ENCODE data around the gene FDX1. TPM values are rescaled to one million over a fixed set of nuclear protein-coding genes. Genes with fewer than 3 reads are reported as not detected.

Gene FDX1
- total RNA-seq, 1 experiment from 2014 or later: 29.9 TPM

DNA sequence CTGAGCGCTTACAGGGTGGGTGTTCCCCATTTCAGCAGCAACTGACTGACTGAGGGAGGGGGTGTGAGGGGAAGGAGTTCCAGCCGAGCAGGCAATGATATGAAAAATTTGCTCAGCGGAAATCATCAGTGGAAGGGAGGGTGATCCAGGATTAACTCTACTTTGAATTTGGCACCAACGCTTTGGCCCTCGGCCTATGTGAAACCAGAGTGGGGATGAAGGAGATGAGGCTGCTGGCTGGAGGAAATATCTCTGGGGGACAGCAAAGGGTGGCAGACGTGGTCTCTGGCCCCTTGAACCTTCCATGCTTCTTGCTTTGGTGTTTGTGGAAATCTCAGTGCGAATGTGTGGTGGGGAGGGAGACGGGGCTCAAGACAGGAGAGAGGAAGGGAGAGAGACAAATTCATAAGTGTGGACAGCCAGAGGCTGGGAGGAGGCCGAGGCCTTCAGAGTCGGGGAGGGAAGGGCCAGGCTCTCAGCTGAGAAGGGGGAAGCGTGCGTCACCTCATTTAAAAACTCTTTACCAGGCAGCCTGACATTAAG, 83.6 kb downstream of the FDX1 start:
- Mint-ChIP-seq H3K9me3 (ENCODE audit: unreplicated experiment) (peaks cover 7% of the 10 kb centered on the region), H3K36me3 (ENCODE audit: insufficient read depth, unreplicated experiment) (no peaks in the 10 kb centered on the region), H3K27me3 (ENCODE audit: insufficient read depth, unreplicated experiment) (peaks cover 18% of the 10 kb centered on the region), H3K27ac (ENCODE audit: unreplicated experiment) (no peak overlapping the region), H3K4me1 (ENCODE audit: low read depth, unreplicated experiment) (no peaks in the 10 kb centered on the region), H3K4me3 (ENCODE audit: unreplicated experiment) (no peak overlapping the region)
- TF ChIP-seq CTCF (IDR thresholded peaks at IDR 0.05; ENCODE audit: insufficient read depth in 1 of 2, low read depth in 1 of 2, low read length in 1 of 2, severe bottlenecking in 1 of 2, unreplicated experiment in 1 of 2): no peak
- intact Hi-C loops (cut with micrococcal nuclease; ENCODE audit: unreplicated experiment): no loop called here
- Histone ChIP-seq H3K9me3 (0 out of 2 replicates have a peak, but pooled peaks cover 3% of the 10 kb centered on the region), H3K4me3 (ENCODE audit: low read depth, low read length) (no peak overlapping the region), H3K36me3 (ENCODE audit: control insufficient read depth, insufficient read depth, low read length) (no peaks in the 10 kb centered on the region), H3K27me3 (replicated peaks; ENCODE audit: control insufficient read depth, insufficient read depth, low read length) (no peaks in the 10 kb centered on the region), H3K4me1 (no peaks in the 10 kb centered on the region)
- ChIA-PET POLR2A (no interaction called here), CTCF (no interaction called here)
- DNase-seq: no peak
- no TSS peak for BruUV-seq (replicated peaks)

- peaks cover 18% of the 10 kb centered on the region for H3K27me3 Mint-ChIP-seq (ENCODE audit: insufficient read depth, unreplicated experiment)
- H3K27ac Mint-ChIP-seq (ENCODE audit: unreplicated experiment): no peak overlapping the region
- H3K4me3 ChIP-seq (ENCODE audit: low read depth, low read length): no peak overlapping the region
- intact Hi-C loops (cut with micrococcal nuclease; ENCODE audit: unreplicated experiment): no loop called here
- DNase-seq: no peak
- no peak overlapping the region for H3K4me3 Mint-ChIP-seq (ENCODE audit: unreplicated experiment)
- no peak for TF ChIP-seq CTCF (IDR thresholded peaks at IDR 0.05; ENCODE audit: insufficient read depth in 1 of 2, low read depth in 1 of 2, low read length in 1 of 2, severe bottlenecking in 1 of 2, unreplicated experiment in 1 of 2)
- H3K9me3 Mint-ChIP-seq (ENCODE audit: unreplicated experiment): peaks cover 11% of the 10 kb centered on the region
- CTCF ChIA-PET: no interaction called here
- no peaks in the 10 kb centered on the region for H3K4me1 Mint-ChIP-seq (ENCODE audit: low read depth, unreplicated experiment)
- POLR2A ChIA-PET: no interaction called here
- 0 out of 2 replicates have a peak, but pooled peaks cover 3% of the 10 kb centered on the region for H3K9me3 ChIP-seq
- no peaks in the 10 kb centered on the region for H3K27me3 ChIP-seq (replicated peaks; ENCODE audit: control insufficient read depth, insufficient read depth, low read length)
- no peaks in the 10 kb centered on the region for H3K4me1 ChIP-seq
- no TSS peak for BruUV-seq (replicated peaks)
- H3K36me3 Mint-ChIP-seq (ENCODE audit: insufficient read depth, unreplicated experiment): no peaks in the 10 kb centered on the region
- H3K36me3 ChIP-seq (ENCODE audit: control insufficient read depth, insufficient read depth, low read length): no peaks in the 10 kb centered on the region
Observed at GRCh38 chr11:110513846-110514437, 84.2 kb downstream of the FDX1 start.

Other genes with a start within 250 kb of the FDX1 start
- gene RDX, start 133.3 kb upstream of the FDX1 start, total RNA-seq (2022): 250 and 251 TPM in 2 replicates

Data from Caco-2 (cell line).